HG03066 (cell line): ENCODE data around the gene TEC.
A peak's percentile ranks its signal among the peaks of the same experiment; 100 is the strongest.
"Not testable (repeated sequence)": the region's sequence is repeated elsewhere in the genome, so short reads cannot be mapped to it uniquely, and the experiment has no call there.

Experiments used
- ATAC-seq: cut with Tn5 transposase; IDR thresholded peaks from one replicate; pipeline ENCODE4 v1.9.1; 2021; ENCODE audit warnings: low read depth; ENCODE audit not compliant: unreplicated experiment

Gene TEC

DNA sequence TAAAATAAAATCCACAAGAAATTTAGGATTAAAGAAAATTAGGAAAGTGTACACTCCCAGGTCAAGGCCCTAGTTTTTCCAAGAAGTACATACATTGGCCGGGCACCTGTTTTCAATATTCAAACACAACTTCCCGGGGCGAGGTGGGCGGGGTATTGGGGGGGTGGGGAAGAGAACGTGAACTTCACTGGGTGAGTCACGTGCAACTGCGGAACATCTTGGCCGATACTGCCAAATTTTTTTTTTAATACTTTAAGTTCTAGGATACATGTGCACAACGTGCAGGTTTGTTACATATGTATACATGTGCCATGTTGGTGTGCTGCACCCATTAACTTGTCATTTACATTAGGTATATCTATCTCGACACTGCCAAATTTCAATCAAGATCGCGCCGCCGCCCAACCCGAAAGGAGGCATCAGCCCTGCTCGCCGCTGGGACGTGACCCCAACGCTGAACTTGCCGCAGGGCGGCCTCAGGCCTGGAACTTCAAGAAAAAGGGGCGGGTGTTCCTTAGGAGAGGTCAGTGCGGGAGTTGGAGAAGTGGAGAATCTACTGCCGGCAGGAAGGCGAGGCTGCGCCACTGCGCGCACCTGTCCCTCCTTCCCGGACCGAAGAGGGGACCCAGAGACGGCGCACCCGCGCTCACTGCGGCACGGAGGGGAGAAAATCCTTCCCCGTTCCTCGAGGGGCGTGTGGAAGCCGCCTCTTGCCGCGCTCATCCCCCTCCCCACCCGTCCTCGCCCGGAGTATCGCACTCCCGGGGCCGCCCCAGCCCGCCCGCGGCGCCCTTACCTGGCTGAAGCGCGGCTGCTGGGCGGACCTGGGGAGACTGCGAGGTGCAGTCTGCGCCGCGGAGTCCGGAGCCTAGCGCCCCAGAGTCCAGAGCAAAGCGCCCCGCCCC is at the start of gene TEC:
Gene TEC, minus strand, starts transcription at position 883 of the 905 bp plus-strand sequence. CDS start 41,224 bp downstream, outside the sequence.
- peak; percentile 21 for ATAC-seq

- ATAC-seq = peak; percentile 82
Measured at GRCh38 chr4:48315728-48316630, 46.3 kb upstream of the TEC start.

- ATAC-seq = not testable (repeated sequence)
Measured at GRCh38 chr4:48314746-48315145, 45.1 kb upstream of the TEC start.

DNA sequence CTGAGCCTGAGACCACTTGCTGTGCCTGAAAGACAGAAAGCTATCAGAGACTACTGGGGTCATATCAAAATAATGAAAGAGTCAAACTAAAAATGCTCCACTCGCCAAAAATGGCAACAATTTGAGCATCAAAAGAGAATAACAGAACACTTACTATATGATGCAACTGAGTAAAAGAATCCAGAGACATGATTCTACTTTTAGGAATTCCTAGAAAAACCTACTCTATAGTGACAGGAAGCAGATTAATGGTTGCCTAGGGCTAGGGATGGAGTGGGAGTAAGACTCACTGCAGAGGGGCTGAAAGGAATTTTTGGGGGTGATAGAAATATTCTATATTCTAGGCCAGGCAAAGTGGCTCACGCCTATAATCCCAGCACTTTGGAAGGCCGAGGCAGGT is 42.3 kb upstream of the TEC start:
- ATAC-seq = no peak

DNA sequence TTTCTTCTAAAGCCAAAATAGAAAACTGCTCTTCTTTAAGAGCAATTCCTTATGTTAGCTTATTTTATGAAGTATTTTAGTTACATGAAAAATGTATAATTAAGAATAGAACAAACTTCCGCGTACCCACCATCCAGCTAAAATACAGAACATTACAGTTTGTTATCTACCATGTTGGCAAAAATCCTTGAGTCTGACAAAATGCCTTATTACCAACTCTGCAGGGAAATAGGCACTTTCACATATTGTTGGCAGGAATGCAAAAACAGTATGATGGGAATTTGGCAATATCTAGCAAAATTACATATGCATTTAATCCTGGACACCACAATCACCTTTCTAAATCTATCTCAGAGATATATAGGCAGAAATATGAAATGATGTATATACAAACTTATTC is 39.3 kb upstream of the TEC start:
- no peak for ATAC-seq

DNA sequence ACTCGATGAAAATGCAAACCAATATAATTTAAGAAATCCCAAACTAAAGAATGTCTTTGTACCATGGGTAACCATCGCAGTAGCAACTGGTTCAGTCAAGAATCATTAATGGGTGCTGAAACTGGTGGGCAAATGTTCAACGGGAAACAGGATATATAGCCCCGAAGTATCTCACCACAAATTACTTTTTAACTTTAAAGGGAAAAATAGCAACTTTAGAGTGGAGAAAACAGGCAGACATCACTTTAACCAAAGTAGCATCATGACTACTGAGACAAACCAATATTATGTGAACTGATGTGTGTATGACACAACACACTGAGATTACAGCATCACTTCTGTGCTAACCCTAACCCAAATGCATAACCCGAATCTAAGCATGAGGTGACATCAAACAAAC is 37.9 kb upstream of the TEC start:
- no peak for ATAC-seq

GRCh38 chr4:48305508-48305907 is 35.9 kb upstream of the TEC start:
- no peak for ATAC-seq

GRCh38 chr4:48300004-48300403 is 30.4 kb upstream of the TEC start:
- no peak for ATAC-seq

GRCh38 chr4:48299560-48299959 is 29.9 kb upstream of the TEC start:
- ATAC-seq = no peak

DNA sequence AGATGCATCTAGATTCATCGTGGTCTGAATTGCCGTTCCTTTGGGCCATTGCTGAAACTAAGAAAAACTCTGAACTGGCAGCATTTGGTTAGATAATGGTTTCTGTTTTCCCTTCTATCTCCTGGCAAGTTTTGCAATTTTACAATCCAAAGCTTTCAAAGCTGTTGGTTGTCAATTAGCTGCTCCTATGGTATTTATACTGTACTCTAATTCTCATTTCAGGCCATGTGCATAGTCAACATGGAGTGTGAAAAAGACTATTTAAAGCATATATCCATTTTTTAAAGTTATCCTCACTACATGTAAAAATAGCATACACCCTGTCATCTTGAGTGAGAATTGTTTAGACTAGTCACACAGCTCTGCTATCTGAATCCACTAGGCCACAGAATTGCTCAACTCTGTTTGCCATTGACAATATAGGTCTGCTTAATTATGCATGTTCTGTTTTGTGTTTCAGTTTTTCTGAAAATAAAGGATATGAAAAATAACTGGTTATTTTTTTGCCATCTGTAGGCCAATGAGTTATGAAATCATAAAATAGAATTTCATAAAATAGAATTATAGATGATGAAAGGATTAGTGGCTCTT is 27.7 kb upstream of the TEC start:
- no peak for ATAC-seq

- ATAC-seq = peak; percentile 89
Measured at GRCh38 chr4:48296365-48296764, 26.7 kb upstream of the TEC start.

DNA sequence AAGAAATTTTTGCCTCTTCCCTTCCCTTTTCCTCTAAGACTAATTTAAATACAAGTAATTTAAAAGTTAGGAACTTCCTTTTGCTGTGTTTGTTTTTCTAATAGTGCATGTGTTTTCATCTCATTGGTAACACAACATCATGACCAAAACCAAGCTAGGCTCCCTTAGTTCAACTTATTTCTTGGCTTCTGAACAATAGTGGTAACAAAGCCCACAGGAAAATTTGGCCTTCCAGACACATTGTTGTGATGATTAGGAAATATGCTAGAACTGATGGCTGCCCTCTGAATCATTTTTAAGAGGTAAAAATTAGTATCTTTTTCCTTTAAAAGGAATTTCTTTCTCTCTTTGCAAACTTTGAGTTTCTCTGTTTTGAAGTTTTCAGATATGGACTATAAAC is 25.5 kb upstream of the TEC start:
- no peak for ATAC-seq

DNA sequence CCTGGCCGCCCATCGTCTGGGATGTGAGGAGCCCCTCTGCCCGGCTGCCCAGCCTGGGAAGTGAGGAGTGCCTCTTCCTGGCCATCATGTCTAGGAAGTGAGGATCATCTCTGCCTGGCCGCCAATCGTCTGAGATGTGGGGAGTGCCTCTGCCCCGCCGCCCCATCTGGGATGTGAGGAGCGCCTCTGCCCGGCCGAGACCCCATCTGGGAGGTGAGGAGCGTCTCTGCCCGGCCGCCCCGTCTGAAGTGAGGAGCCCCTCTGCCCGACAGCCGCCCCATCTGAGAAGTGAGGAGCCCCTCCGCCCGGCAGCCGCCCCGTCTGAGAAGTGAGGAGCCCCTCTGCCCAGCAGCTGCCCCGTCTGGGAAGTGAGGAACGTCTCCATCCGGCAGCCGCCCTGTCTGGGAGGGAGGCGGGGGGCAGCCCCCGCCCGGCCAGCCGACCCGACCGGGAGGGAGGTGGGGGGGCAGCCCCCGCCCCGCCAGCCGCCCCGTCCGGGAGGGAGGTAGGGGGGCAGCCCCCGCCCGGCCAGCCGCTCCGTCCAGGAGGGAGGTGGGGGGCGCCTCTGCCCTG is 22.7 kb upstream of the TEC start:
- not testable (repeated sequence) for ATAC-seq

DNA sequence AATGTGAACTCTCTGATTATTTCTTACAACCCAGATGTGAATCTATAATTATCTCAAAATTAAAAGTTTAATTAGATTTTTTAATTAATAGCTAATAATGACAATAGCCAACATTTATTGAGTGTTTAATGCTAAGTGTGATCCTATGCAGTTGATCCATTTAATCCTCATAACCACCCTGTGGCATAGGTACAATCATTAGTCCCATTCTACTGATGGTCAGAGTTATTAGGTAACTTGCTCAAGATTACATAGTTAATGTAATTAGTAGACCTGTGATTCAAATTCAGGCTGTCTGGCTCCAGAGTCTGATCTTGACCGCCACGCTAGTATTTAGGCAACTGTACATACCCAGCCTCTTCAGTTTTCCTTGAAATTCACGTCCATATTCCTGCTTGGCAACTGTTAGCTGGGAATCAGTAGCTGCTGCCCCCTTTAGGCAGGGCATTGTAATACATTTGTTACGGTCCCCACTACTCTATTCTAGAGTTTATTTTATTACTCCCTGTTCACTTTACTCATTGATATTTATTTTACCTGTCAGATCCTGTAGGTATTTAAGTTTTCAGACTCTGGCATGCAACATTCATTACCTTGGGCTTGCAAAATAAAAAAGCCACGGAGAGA is 20.6 kb upstream of the TEC start:
- ATAC-seq = no peak

DNA sequence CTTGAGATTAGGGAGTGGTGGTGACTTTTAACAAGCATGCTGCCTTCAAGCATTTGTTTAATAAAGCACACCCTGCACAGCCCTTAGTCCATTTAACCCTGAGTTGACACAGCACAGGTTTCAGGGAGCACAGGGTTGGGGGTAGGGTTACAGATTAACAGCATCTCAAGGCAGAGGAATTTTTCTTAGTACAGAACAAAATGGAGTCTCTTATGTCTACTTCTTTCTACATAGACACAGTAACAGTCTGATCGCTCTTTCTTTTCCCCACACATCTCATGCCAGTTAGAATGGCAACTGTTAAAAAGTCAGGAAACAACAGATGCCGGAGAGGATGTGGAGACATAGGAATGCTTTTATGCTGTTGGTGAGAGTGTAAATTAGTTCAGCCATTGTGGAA is 16.4 kb upstream of the TEC start:
- ATAC-seq = not testable (repeated sequence)

GRCh38 chr4:48285640-48286039 is 16.0 kb upstream of the TEC start:
- not testable (repeated sequence) for ATAC-seq

DNA sequence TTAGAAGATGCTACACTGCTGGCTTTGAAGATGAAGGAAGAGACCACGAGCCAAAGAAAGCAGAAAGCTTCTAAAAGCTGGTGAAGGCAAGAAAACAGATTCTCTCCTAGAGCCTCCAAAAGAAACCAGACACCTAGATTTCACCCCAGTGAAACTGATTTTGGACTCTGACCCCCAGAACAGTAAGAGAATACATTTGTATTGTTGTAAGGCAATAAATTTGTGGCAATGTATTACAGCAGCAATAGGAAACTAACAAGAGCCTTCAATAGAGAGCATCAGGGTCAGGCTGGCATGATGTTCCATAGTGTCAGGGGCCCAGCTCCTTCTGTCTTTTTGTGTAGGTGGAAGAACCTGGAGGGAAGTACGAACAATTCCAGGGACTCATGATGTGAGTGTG is 6.0 kb upstream of the TEC start:
- no peak for ATAC-seq

- peak; percentile 38 for ATAC-seq
Measured at GRCh38 chr4:48275247-48275646, 5.6 kb upstream of the TEC start.

DNA sequence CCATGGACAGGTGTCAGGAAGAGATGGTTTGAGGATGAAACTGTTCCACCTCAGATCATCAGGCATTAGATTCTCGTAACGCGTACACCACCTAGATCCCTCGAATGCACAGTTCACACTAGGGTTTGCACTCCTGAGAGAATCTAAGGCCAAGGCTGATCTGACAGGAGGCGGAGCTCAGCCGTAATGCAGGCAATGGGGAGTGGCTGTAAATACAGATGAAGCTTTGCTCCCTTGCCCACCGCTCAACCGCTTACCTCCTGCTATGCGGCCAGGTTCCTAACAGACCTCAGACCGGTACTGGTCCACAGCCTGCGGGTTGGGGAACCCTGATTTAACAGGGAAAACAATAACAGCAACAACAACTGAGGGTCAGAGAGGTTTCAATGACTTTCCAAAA is 2.0 kb upstream of the TEC start:
- no peak for ATAC-seq

DNA sequence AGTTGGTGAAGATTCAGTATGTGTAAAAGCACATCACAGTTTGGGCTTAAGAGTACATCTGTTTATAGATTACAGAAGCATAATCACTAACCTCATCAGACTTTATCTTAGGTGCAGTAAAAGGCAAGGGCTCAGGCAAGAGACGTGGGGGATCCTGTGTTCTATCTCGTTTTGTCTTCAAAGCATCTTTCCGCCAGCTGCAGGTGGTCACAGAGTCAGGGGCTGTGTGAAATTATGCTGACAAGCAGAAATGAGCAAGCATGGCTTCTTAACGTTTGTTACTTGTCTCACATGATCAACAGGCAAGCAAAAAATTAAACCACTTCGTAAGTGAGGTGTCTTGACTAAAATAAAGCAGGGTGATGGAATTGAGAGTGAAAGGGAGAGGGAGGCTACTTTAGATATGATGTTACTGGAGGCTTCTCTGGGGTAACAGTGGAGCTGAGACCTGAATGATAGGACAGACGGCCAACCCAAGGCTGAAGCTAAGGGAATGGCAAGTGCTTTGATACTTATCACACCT is 1.4 kb upstream of the TEC start:
- ATAC-seq = no peak
